DMS114 treated with DMSO at 0.1 percent for 48 hours (cell line): Measurements from ENCODE around the gene TRPM3.
"Not testable (repeated sequence)": the region's sequence is repeated elsewhere in the genome, so short reads cannot be mapped to it uniquely, and the experiment has no call there.

ENCODE experiments used
- DNase-seq: peaks from one replicate; lab custom pipeline; 2025; ENCODE audit not compliant: unreplicated experiment; lab: John Stamatoyannopoulos, UW

The TRPM3 gene

DNA sequence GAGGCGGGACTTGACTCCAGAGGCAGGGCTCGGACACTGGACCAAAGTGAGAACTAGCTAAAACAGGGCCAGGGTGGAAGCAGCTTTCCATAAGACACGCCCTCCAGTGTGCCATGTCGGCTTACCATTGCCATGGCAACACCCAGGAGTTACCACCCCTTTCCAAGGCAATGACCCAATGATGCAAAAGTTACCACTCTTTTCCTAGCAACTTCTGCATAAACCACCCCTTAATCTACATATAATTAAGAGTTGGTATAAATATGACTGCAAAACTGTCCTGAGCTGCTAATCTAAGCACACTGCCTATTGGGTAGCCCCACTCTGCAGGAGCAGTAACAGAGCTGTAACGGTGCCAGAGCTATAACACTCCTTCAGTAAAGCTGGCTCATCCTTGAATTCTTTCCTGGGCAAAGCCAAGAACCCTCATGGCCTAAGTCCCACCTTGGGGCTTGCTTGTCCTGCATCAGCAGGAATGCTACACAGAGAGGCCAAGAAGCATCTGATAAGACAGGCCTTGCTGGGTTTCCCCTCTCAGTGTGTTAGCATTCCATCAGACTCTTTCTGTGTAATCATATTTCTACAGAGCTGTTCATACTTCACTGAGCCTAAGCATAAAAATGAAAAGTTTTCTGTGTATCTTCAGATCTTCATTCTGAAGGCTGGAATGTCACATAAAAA lies 444.2 kb downstream of the TRPM3 start:
- no peak for DNase-seq

DNA sequence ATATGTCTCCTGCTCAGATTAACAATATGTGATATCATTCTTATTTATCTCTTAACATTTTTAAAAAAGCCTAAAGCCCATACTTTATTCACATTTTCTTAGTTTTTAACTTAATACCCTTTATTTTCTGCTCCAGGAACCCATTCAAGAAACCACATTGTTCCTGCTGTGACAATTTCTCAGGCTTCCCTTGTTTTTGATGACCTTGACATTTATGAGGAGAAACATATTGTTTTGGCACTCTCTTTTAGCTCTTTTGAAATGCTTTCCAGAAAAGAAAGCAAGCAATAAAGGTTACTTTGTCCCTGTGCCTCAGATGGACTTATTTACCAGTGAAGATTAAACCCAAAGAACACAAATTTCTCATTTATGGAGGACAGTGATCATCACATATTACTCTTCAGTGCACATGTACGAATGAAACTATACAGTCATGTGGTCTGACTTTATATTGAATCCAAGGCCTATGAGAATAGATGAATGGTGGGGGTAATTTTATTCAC lies 445.5 kb downstream of the TRPM3 start:
- DNase-seq: no peak

DNA sequence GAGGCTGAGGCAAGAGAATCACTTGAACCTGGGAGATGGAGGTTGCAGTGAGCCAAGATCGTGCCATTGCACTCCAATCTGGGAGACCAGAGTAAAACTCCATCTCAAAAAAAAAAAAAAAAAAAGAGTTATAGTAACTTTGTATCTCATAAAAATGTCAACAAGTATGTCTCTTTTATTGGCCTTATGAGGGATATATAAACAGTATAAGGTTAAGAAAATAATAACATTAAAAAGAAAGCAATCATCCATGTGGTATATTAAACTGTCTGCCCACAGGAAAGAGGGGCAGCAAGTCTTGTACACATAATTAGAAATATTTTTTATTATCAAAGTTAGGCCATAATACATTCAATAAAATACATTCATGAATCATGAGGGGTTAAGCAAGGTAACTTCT lies 447.6 kb downstream of the TRPM3 start:
- no peak for DNase-seq

DNA sequence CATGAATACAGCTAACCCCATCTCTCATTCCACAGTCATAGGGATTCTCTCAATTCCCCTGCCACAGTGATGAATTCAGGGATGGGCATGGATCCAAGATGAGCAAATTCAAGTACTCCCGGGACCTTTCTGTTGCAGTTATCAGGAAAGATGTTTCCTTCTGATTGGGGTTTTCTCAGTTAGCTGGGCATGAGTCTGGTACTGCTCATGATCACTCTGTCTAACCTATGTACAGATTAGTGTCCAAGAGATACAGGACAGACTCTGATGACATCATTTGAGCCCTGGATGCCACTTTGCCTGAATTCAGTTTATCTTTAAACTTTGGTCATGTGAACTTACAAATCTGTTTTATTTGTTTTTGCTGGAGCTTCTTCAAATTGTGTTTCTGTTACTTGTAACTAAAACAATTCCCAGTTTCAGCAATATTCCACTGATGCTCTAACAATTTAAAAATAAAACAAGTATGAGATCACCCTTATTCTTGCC lies 449.2 kb downstream of the TRPM3 start:
- no peak for DNase-seq

DNA sequence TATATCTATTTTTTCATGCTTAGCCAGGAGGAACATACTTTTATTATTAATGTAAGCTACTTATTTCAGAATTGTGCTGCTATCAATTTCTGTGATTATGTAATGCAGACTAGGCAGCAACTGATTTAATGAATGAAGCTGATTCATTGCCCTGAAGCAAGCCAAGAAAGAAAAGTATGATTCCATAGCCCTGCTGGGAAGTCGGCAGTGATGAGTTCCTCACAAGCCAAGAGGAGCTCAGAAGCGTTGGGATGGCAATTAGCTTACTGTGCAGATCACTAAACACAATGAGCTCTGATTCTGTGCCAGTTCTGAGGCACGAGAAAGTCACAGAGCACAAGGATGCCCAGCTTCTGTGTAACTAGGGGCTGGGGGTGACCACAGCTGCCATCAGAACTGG lies 452.7 kb downstream of the TRPM3 start:
- no peak for DNase-seq

DNA sequence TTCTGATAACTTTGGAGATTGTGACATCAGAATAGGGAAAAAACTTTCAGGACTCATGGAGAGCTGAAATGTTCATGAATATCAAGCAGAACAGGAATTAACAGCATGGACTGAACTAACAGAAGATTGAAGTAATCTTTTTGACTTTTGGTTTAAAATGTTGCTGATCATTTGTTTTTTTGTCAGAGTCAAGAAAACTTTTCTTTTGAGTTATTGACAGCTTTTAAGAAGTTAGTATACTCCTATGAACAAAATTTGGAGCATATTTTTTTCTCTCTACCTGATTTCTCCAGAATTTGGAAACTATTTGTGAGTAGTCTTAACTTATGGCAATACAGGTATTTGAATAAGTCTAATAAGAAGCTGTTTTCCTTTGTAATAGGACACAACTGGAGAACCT lies 462.7 kb downstream of the TRPM3 start:
- no peak for DNase-seq

DNA sequence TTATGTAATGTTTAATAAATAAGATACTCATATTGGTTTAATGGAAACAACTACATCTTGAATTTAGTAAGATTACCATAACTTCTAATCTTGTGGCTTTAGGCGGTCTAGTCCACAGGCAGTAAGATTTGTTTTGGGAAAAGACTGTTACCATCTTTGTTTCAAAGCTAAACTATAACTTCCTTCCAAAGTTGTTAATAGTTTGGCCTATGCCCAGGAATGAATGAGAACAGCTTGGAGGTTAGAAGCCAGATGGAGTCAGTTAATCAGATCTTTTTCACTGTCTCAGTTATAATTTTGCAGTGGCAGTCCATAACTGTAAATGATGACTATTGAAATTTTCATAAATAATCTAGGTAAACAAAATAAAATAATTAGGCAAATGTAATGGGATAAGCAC lies 465.1 kb downstream of the TRPM3 start:
- DNase-seq: no peak

DNA sequence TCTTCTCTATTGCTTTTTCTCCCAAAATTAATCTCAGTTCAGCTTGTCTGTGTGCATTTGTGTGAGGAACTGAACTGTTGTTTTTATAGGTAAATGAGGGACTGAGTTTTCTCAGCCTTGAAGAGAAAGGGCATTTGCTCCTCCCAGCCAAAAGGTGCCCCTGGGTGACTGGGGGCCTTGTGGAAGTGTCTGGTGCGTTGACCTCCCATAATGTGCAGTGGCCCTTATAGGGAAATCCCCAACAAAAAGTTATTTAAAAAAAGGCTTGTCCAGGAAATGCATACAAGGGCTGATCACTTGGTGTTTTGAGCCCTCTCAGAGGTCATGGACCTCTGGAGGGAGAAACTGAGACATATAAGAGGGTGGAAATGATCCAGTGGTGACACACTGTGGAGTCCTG lies 467.3 kb downstream of the TRPM3 start:
- DNase-seq: no peak

DNA sequence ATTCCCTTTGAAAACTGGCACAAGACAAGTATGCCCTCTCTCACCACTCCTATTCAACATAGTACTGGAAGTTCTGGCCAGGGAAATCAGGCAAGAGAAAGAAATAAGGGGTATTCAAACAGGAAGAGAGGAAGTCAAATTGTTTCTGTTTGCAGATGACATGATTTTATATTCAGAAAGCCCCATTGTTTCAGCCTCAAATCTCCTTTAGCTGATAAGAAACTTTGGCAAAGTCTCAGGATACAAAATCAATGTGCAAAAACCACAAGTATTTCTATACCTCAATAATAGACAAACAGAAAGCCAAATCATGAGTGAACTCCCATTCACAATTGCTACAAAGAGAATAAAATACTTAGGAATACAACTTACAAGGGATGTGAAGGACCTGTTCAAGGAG lies 476.8 kb downstream of the TRPM3 start:
- not testable (repeated sequence) for DNase-seq

DNA sequence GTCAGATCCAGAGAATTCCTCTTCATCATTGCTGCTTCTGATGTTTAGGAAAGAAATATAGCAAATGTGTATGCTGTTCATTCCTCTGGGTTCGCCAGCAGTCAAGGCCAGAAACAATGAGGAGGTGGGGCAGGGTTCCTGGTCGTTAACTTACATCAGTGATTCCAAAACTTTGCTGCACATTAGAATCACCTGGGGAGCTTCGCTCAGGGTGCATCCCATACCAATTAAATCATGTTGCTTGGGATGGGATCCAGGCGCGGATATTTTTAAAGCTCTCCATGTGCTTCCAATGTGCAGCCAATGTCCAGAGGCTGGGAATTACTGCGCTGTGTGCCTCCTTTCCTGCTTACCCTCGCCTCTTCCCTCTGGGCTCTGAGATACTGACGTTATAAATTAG lies 479.1 kb downstream of the TRPM3 start:
- no peak for DNase-seq

DNA sequence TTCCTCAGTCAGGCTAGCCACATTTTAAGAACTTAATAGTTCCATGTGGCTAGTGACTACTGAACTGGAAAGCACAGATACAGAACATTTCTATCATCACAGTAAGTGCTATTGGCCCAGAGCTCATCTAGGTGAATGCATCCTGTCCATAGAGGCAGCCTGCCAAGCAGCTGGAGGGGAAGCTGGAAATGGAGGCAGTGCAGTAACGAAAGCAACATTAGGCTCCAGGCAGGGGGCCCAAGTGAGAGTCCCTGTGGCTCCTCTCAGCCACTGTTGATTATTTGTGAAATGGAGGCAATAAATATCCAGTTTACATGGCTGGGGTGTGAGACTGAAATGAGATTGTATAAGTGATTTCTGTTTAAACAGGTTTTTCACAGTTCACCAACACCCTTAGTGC lies 479.8 kb downstream of the TRPM3 start:
- DNase-seq: no peak

DNA sequence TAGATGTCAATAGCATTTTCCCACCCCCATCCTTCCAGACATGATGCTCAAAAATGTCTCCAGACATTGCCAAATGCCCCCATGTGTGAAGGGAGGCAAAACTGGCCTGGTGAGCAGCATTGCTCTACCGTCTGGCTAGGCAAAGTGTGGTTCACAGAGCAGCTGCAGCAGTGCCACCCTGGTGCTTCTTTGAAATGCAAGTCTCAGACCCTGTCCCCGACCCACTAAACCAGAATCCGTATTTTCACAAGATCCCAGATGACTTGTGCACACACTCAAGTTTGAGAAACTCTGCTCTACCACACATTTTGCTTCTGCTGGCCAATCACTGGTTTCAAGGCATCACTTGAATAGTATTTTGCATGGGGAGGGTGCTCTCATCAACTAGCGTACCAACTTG lies 480.4 kb downstream of the TRPM3 start:
- no peak for DNase-seq

DNA sequence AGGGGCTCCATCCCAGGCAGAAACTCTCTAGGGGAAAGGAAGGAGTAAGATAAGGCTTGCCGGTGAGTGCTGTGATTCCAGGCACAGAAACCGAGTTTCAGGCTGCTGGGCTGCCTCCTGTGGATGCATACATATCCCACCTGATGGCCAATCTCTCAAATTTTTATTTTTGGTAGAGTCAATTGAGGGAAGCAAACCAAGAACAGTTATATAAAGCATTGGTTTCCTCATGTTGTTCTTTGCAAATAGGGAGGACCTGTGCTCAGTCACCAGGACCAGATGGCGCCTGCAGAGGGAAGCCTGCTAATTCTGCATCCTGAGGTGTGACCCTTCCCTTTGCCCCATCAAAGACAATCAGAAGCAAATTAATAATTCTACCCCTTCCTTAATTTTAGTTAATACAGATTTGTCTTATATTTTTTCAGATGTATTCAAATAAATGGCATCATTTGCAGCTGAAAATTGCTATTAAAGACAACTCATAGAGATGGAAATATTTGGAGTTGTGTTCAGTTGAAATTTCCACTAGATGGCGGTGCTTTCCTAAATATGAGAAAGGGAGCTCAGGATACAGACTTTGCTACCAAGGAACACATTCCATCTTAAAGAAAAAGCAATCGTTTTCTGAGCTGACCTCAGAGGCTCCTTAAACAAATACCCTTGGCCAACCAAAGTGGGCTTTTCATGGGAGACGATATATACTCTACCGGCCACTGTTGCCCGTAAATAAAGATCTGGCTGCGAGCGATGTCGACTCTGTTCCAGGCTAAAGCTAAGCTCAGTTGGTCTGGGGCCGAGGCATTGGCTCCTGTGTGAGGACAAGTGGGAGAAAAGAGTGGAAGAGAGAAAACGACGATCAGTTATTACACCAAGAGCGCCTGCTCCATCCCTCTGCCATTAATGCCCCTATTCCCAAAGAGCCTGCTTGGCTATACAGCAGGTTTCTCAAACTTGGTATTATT lies 481.3 kb downstream of the TRPM3 start:
- peak; percentile 6 for DNase-seq

DNA sequence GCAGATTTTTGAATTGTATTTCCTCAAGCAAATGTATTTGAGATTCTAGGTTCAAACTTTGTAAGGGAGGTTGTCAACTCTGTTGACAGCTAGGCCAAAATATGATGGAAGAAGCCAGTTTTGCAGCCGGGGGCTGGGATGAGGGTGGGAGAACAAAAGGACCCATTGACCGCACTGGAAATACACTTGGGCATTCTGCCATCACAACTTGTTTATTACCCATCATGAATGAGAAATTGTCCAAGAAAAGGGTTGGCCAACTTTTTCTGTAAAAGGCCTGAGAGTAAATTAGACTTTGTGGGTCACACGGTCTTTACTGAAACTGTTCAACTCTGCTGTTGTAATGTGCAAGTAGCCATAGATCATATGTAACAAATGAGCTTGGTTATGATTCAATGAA lies 485.6 kb downstream of the TRPM3 start:
- no peak for DNase-seq

DNA sequence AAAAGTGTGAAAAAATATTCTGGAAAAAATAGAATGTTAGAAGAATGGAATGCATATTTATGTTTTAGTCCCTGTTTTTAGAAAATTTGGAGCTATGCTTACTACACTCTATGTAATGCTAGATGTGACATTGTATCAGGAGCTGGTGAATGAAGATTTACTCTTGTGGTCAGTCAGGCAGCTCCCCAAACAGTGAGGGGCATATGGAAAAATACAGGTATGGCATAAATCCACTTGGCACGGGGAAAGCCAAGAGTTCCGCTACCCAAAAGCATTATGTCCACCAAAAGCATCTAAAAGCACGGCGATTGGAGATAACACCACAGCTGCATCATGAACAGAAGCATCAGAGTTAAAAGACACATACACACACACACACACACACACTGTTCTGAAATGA lies 486.7 kb downstream of the TRPM3 start:
- DNase-seq: no peak

DNA sequence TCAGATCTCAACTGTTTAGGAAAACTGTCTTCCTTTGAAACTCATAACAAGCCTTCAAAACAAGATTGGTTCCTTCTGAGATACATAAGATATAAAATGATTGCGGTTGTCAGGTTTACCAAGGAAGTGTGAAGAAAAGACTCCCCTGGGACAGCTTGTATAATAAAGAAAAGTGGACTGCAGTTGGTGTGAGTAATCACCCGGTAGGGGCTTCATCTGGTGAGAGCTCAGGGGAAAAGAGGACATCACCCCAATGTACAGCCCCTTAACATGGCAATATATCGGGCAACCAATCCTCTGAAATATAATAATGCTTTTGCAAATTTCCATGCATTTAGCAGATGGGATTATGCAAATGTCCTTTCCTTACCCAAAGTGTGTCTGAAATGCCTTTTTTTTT lies 490.4 kb downstream of the TRPM3 start:
- no peak for DNase-seq

DNA sequence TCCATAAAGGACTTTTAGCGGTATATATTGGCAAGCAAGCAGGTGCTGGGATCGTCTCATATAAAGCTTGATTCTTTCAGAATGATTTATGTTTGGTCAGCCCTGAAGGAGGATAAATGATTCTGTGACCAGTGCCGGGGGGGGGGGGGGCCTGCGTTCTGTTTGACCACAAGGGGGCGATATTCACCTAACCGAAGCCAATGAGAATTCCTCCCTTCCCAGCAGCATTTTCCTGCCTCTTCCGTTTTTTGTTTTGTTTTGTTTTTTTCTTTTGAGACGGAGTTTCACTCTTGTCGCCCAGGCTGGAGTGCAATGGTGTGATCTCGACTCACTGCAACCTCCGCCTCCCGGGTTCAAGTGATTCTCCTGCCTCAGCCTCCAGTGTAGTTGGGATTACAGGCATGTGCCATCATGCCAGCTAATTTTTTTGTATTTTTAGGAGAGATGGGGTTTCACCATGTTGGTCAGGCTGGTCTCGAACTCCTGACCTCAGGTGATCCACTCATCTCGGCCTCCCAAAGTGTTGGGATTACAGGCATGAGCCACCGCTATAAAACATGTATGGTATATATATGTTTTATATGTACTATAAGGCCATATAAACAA lies 492.2 kb downstream of the TRPM3 start:
- DNase-seq: not testable (repeated sequence)

DNA sequence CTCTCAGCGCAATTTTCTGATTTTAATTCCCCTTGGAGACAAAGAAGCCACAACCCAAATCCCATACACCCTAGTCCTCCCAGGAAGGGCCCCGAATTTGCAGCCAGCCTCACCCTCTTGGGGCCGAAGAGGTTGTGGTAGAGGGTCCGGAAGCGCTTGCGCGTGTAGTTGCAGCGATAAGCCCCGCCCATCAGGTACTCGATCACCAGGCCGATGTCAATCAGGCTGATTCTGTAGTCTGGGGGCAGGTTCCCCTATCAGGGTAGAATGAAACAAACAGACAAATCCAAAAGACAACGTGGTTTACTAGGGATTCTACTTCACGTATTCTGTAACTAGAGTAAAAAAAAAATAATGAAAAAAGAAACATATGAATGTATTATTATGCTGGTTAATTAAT lies 496.3 kb downstream of the TRPM3 start:
- DNase-seq: no peak

DNA sequence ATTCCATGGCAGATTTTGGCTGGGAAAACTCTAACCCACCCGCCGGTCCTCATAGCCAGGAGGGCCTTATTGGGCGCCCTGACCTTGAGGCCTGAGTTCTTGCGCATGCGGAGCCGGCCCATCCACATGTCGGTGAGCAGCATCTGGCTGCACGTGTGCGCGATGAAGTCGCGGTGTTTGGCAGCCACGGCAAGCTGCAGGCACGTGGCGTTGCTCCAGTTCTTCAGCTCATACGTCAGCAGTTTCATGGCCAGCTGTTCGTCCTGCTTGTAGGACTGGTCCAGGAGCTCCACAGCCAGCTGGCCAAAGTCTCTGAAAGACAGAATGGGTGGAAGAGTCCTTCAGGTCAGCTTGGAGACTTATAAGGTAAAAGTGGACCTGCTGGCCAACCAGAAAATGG lies 502.6 kb downstream of the TRPM3 start:
- DNase-seq: no peak

DNA sequence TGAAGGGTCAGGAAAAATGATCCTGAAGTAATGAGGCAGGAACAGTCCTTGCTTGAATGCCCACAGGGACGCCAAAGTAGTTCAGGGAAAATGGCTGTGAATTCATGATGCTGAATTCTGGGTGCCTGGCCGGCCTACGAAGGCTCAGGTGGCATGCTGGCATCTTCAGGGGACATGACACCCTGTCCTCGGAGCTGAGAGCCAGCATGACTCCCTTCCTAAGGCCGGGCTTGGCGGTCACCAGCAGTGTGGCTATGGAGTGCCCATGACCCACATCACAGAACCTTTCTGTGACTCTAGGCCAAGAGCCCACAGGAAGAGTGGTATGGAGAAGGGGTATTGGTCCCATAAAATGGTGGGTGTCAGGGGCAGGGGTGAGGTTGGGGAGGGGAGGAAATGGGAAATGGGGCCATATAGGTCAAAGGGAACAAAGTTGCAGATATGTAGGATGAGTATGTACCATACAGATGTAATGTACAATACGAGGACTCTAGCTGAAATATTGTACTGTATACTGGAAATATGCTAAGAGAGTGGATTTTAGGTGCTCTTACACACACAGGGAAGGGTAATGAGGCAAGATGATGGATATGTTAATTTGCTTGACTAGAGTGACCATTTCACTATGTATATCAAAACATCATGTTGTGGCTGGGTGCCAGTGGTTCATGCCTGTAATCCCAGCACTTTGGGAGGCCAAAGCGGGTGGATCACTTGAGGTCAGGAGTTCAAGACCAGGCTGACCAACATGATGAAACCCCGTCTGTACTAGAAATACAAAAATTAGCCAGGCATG lies 504.2 kb downstream of the TRPM3 start:
- no peak for DNase-seq
